Activated CD8-positive, alpha-beta T cell treated with anti-CD3 and anti-CD28 coated beads for 36 hours (primary cell): ENCODE measurements around the gene ANKRD34A. TPM values are rescaled to one million over a fixed set of nuclear protein-coding genes. Genes with fewer than 3 reads are reported as not detected.

ENCODE experiments used
- ATAC-seq: fragments of 200-7000 bp; cut with Tn5 transposase; one replicate; pipeline ENCODE4 v1.10.0; 2021; ENCODE audit warnings: mild to moderate bottlenecking, moderate library complexity
- CTCF ChIA-PET: fragments of 350-600 bp; sonication (Branson Sonifier 250); formaldehyde crosslinking; loops from one replicate; lab custom pipeline; 2021; ENCODE audit warnings: antibody characterized with exemption; lab: Charles Lee
- POLR2A ChIA-PET: fragments of 350-600 bp; sonication (Branson Sonifier 250); formaldehyde crosslinking; loops from one replicate; lab custom pipeline; 2021; ENCODE audit warnings: antibody characterized with exemption; lab: Charles Lee
- DNase-seq: peaks from one replicate; pipeline ENCODE4 v3.0.0-alpha.2; 2020
- H3K27ac Mint-ChIP-seq: one replicate; pipeline ENCODE4 v1.8.0; 2021; ENCODE audit warnings: mild to moderate bottlenecking, mixed read lengths
- H3K27me3 Mint-ChIP-seq: one replicate; pipeline ENCODE4 v1.8.0; 2021; ENCODE audit warnings: mixed read lengths
- H3K36me3 Mint-ChIP-seq: one replicate; pipeline ENCODE4 v1.8.0; 2021; ENCODE audit warnings: low read depth, mixed read lengths
- H3K4me1 Mint-ChIP-seq: one replicate; pipeline ENCODE4 v1.8.0; 2021; ENCODE audit warnings: low read depth, mixed read lengths
- H3K4me3 Mint-ChIP-seq: one replicate; pipeline ENCODE4 v1.8.0; 2021; ENCODE audit warnings: mild to moderate bottlenecking, moderate library complexity, mixed read lengths
- H3K9me3 Mint-ChIP-seq: one replicate; pipeline ENCODE4 v1.8.0; 2021; ENCODE audit warnings: mixed read lengths
- intact Hi-C: fragments of 100-400 bp; cut with micrococcal nuclease; formaldehyde crosslinking; loops from one replicate; pipeline ENCODE4 v1.10.0; 2022
- total RNA-seq, 2 experiments: library from RNA; stranded (reverse); gene quantifications; one replicate each; pipeline ENCODE4 v1.2.3, GENCODE V29; 2021
- TF ChIP-seq, protein P1 (sequence below): fragments of 200-600 bp; IDR thresholded peaks from one replicate; pipeline ENCODE4 v1.8.0; 2022; ENCODE audit warnings: antibody characterized with exemption, mild to moderate bottlenecking

The ANKRD34A gene
- total RNA-seq, 2 experiments from 2014 or later: 6.6 to 7.7 TPM

DNA sequence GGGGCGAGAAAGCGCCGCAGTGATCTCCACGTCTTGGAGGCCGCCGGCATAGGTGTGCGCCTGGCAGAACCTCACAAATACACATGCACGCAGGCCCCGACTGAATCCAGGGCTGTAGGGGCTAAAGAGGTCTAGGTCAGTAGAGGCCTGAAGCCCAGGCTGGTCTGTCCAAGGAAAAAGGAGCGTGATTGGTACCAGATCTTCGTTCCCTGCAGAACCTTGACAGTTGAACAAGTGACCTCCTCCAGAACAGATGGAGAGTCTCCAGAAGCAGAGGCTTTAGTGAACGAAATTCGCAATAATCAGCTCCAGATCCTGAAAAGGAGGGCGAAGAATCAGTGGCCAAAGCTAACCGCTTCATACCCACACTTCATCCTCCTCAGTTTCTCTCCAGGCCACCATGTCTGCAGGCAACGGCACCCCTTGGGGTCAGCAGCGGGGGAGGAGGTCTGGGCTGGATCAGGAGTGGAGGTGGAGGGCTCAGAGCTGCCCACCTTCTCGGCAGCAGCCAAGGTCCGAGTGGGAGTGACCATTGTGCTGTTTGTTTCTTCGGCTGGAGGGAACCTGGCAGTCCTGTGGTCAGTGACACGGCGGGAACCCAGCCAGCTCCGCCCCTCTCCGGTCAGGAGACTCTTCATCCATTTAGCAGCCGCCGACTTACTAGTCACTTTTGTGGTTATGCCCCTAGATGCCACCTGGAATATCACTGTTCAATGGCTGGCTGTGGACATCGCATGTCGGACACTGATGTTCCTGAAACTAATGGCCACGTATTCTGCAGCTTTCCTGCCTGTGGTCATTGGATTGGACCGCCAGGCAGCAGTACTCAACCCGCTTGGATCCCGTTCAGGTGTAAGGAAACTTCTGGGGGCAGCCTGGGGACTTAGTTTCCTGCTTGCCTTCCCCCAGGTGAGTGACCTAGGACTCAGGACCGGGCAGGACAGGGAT, 45.1 kb downstream of the ANKRD34A start:
- peak; percentile 4 for ATAC-seq
- Mint-ChIP-seq H3K4me3 (peak overlapping the region; percentile 96), H3K27me3 (no peaks in the 10 kb centered on the region), H3K4me1 (peaks cover 52% of the 10 kb centered on the region), H3K9me3 (no peaks in the 10 kb centered on the region), H3K36me3 (peaks cover 39% of the 10 kb centered on the region), H3K27ac (peak overlapping the region; percentile 97)
- TF ChIP-seq, protein P1, sequence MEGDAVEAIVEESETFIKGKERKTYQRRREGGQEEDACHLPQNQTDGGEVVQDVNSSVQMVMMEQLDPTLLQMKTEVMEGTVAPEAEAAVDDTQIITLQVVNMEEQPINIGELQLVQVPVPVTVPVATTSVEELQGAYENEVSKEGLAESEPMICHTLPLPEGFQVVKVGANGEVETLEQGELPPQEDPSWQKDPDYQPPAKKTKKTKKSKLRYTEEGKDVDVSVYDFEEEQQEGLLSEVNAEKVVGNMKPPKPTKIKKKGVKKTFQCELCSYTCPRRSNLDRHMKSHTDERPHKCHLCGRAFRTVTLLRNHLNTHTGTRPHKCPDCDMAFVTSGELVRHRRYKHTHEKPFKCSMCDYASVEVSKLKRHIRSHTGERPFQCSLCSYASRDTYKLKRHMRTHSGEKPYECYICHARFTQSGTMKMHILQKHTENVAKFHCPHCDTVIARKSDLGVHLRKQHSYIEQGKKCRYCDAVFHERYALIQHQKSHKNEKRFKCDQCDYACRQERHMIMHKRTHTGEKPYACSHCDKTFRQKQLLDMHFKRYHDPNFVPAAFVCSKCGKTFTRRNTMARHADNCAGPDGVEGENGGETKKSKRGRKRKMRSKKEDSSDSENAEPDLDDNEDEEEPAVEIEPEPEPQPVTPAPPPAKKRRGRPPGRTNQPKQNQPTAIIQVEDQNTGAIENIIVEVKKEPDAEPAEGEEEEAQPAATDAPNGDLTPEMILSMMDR: no peak
- POLR2A ChIA-PET: interaction anchor here (0.6 to 4.3 kb wide), 30 partner anchors 8 to 638 kb away, joined by 3 to 34 read pairs (median 4); partner anchors contain the start of genes ANKRD34A, ITGA10, LIX1L and NUDT17
- DNase-seq: peak; percentile 49
- intact Hi-C loops: loop anchor here (10.0 kb wide), 1 partner anchor 74 kb away; the partner anchor contains the start of gene NUDT17
- CTCF ChIA-PET: interaction anchor here (0.7 to 1.8 kb wide), 7 partner anchors 8 to 73 kb away, joined by 3 to 7 read pairs (median 3); partner anchors contain the start of genes ANKRD34A, ITGA10, POLR3GL and RBM8A

DNA sequence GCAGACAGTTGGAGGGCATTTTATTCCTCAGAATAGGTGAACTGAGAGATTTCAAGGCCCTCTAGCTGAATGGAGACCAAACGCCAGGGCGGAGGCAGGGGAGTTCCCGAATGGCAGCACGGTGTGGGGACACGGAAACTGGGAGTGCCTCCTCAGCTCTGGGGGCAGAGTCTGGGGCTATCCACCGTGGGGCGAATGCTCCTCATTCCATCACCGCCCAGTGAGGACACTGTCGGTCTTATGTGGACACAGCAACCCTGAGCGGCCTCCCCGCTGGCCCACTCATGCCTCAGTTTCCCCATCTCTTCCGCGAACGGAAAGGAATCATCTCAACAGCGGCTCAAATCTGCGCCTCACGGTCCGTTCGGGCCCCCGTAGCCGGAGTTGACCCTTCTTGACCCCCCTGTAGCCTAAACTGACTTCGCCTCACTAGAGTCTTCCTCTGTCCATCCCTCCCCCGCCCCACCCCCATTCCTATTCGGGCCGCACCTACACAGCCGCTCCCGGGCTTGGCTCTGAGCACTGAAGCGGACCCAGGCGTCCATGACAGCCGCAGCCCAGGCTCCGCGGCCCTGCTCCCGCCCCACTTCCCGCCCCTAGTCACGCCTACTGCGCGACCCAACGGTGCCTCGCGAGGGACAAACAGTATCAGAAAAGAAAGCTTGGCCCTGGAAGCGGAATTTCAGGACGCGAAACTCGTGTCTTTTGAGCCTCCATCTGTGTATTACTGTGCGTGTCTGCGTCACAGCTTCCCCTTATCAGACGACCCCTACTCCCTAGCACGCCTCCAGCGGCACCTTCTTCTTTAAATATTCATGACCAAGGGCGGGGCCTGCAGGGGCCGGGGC, 46.0 kb downstream of the ANKRD34A start, which contains the start of gene PEX11B:
TSS of gene PEX11B (minus strand) at position 574 of the 848 bp plus-strand sequence. CDS start at position 545, 29 bp downstream.
- no peaks in the 10 kb centered on the region for H3K9me3 Mint-ChIP-seq
- intact Hi-C loops: loop anchor here (10.0 kb wide), 1 partner anchor 74 kb away; the partner anchor contains the start of gene NUDT17
- H3K36me3 Mint-ChIP-seq: peaks cover 42% of the 10 kb centered on the region
- TF ChIP-seq, protein P1: no peak
- ATAC-seq: peak; percentile 92
- ChIA-PET POLR2A (interaction anchor here (0.6 to 4.3 kb wide), 27 partner anchors 9 to 637 kb away, joined by 3 to 34 read pairs (median 4); partner anchors contain the start of genes ANKRD34A, ITGA10, LIX1L and NUDT17), CTCF (interaction anchor here (1.1 to 2.1 kb wide), 8 partner anchors 9 to 74 kb away, joined by 3 to 7 read pairs (median 4); partner anchors contain the start of genes ANKRD34A, POLR3GL and RBM8A)
- peaks cover 51% of the 10 kb centered on the region for H3K4me1 Mint-ChIP-seq
- H3K27me3 Mint-ChIP-seq: no peaks in the 10 kb centered on the region
- H3K27ac Mint-ChIP-seq: peak within 1 kb of the TSS; percentile 97
- H3K4me3 Mint-ChIP-seq: peak within 1 kb of the TSS; percentile 96
- peak; percentile 96 for DNase-seq

DNA sequence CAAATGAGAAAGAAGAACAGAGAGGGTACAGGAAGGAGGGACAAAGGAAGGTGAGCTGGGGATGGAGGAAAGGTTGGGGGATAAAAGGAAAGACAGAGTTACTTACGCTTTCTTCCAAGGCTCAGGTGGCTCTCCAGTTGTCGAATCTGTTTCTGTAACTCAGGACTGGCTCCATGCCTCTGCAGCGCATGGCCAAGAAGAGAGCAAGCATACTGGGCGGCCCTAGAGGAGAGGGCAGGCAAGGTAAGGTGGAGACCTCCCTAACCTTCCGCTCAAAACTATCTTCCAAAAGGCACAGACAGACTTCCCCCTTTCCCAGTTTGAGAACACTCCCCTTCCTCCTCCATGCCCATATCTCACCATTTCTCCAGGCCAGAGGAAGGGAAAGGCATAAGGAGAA, 46.8 kb downstream of the ANKRD34A start:
- POLR2A ChIA-PET: interaction anchor here (1.2 to 4.3 kb wide), 7 partner anchors 10 to 79 kb away, joined by 3 to 34 read pairs (median 7); partner anchors contain the start of genes ANKRD34A, POLR3GL, RBM8A and TXNIP
- Mint-ChIP-seq H3K4me3 (peak overlapping the region; percentile 96), H3K36me3 (peaks cover 40% of the 10 kb centered on the region), H3K4me1 (peaks cover 49% of the 10 kb centered on the region), H3K27me3 (no peaks in the 10 kb centered on the region), H3K27ac (peak overlapping the region; percentile 97), H3K9me3 (no peaks in the 10 kb centered on the region)
- intact Hi-C loops: loop anchor here (10.0 kb wide), 1 partner anchor 73 kb away; the partner anchor contains the start of gene NUDT17
- DNase-seq (no peak), ATAC-seq (no peak)
- TF ChIP-seq, protein P1: no peak
- CTCF ChIA-PET: interaction anchor here (1.1 to 2.1 kb wide), 6 partner anchors 10 to 73 kb away, joined by 3 to 6 read pairs (median 4); partner anchors contain the start of genes ANKRD34A, POLR3GL and RBM8A

DNA sequence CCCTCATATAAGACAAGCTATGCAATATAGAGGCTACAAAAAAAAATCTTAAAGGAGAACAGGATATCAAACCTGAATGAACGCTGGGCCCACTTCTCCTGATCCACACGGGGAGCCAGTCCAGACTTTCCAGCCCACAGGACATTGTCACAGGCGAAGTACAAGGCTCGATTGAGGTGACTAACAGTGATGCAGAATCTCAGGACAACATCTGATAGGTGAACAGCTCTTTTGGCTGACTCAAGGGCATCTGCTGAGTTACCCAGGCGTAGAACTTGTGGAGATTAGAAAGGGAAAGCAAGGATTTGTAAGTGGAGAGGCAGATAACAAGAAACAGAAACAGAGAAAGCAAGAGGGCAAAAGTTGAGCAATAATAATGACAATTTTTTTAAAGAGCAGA, 47.6 kb downstream of the ANKRD34A start:
- POLR2A ChIA-PET: interaction anchor here (0.6 to 4.3 kb wide), 7 partner anchors 10 to 120 kb away, joined by 3 to 34 read pairs (median 3); partner anchors contain the start of genes ANKRD34A, POLR3GL and RBM8A

More for the DNA sequence above, 47.6 kb downstream of the ANKRD34A start:
- no peak for ATAC-seq
- H3K27ac Mint-ChIP-seq: peak overlapping the region; percentile 47
- CTCF ChIA-PET: interaction anchor here (1.8 to 3.0 kb wide), 6 partner anchors 11 to 72 kb away, joined by 4 to 11 read pairs (median 6); partner anchors contain the start of genes ANKRD34A, NUDT17, PIAS3 and POLR3GL
- intact Hi-C loops: loop anchor here (10.0 kb wide), 1 partner anchor 72 kb away; the partner anchor contains the start of gene NUDT17
- H3K27me3 Mint-ChIP-seq: no peaks in the 10 kb centered on the region
- no peaks in the 10 kb centered on the region for H3K9me3 Mint-ChIP-seq
- peaks cover 44% of the 10 kb centered on the region for H3K4me1 Mint-ChIP-seq
- TF ChIP-seq, protein P1: no peak
- H3K36me3 Mint-ChIP-seq: peaks cover 40% of the 10 kb centered on the region
- peak overlapping the region; percentile 96 for H3K4me3 Mint-ChIP-seq
- no peak for DNase-seq
